Measurements from ENCODE around the gene TOR1A. TPM values are rescaled to one million over a fixed set of nuclear protein-coding genes. Genes with fewer than 3 reads are reported as not detected.
"Not testable (repeated sequence)": the region's sequence is repeated elsewhere in the genome, so short reads cannot be mapped to it uniquely, and the experiment has no call there.

Gene TOR1A
- total RNA-seq, 1 donor from 2014 or later, result 33.8 TPM

- no peak for TF ChIP-seq CTCF (IDR thresholded peaks at IDR 0.05; ENCODE audit: unreplicated experiment)
- Mint-ChIP-seq H3K27ac (peak overlapping the region; percentile 56), H3K27me3 (ENCODE audit: low read depth) (no peaks in the 10 kb centered on the region)
Observed at GRCh38 chr9:129803676-129804060, 20.3 kb downstream of the TOR1A start.

GRCh38 chr9:129802833-129803675 is 20.9 kb downstream of the TOR1A start, which contains the start of gene TOR1B:
Gene TOR1B, plus strand, starts transcription at chr9:129803184. Its CDS starts 29 bp downstream, at chr9:129803213.
- peaks cover 13% of the 10 kb centered on the region for H3K36me3 Mint-ChIP-seq
- H3K4me3 Mint-ChIP-seq, result peak within 1 kb of the TSS; percentile 79
- H3K27ac Mint-ChIP-seq, result peak within 1 kb of the TSS; percentile 90
- H3K9me3 Mint-ChIP-seq, result no peaks in the 10 kb centered on the region
- peaks cover 7% of the 10 kb centered on the region for H3K4me1 Mint-ChIP-seq
- peak; percentile 91 to 95 for DNase-seq (ENCODE audit: low spot score in 2 of 2, unreplicated experiment in 2 of 2)
- TF ChIP-seq CTCF (IDR thresholded peaks at IDR 0.05; ENCODE audit: unreplicated experiment), result no peak
- no peaks in the 10 kb centered on the region for H3K27me3 Mint-ChIP-seq (ENCODE audit: low read depth)

More at GRCh38 chr9:129803676-129804060, 20.3 kb downstream of the TOR1A start:
- DNase-seq (ENCODE audit: low spot score in 2 of 2, unreplicated experiment in 2 of 2), result no peak
- peaks cover 7% of the 10 kb centered on the region for H3K4me1 Mint-ChIP-seq
- peaks cover 13% of the 10 kb centered on the region for H3K36me3 Mint-ChIP-seq
- H3K4me3 Mint-ChIP-seq, result peak overlapping the region; percentile 79
- H3K9me3 Mint-ChIP-seq, result no peaks in the 10 kb centered on the region

GRCh38 chr9:129801504-129801903 is 22.4 kb downstream of the TOR1A start:
- DNase-seq (ENCODE audit: low spot score in 2 of 2, unreplicated experiment in 2 of 2), result no peak
- Mint-ChIP-seq H3K9me3 (no peaks in the 10 kb centered on the region), H3K27me3 (ENCODE audit: low read depth) (peaks cover under 1% of the 10 kb centered on the region), H3K36me3 (peaks cover 6% of the 10 kb centered on the region), H3K4me1 (peaks cover 7% of the 10 kb centered on the region), H3K27ac (peak overlapping the region; percentile 57), H3K4me3 (peak overlapping the region; percentile 49)
- no peak for TF ChIP-seq CTCF (IDR thresholded peaks at IDR 0.05; ENCODE audit: unreplicated experiment)

- Mint-ChIP-seq H3K36me3 (no peaks in the 10 kb centered on the region), H3K27me3 (ENCODE audit: low read depth) (peaks cover 24% of the 10 kb centered on the region), H3K4me3 (no peak overlapping the region), H3K27ac (no peak overlapping the region), H3K9me3 (no peaks in the 10 kb centered on the region), H3K4me1 (peaks cover 2% of the 10 kb centered on the region)
- no peak for DNase-seq (ENCODE audit: low spot score in 2 of 2, unreplicated experiment in 2 of 2)
- no peak for TF ChIP-seq CTCF (IDR thresholded peaks at IDR 0.05; ENCODE audit: unreplicated experiment)
Observed at GRCh38 chr9:129798973-129799372, 25.0 kb downstream of the TOR1A start.

GRCh38 chr9:129796029-129796428 is 27.9 kb downstream of the TOR1A start:
- not testable (repeated sequence) for H3K4me1 Mint-ChIP-seq; H3K9me3 Mint-ChIP-seq; DNase-seq (ENCODE audit: low spot score in 2 of 2, unreplicated experiment in 2 of 2); H3K4me3 Mint-ChIP-seq; H3K27ac Mint-ChIP-seq; H3K36me3 Mint-ChIP-seq
- H3K27me3 Mint-ChIP-seq (ENCODE audit: low read depth), result peaks cover 36% of the 10 kb centered on the region

- no peaks in the 10 kb centered on the region for H3K36me3 Mint-ChIP-seq
- no peaks in the 10 kb centered on the region for H3K4me1 Mint-ChIP-seq
- no peak for TF ChIP-seq CTCF (IDR thresholded peaks at IDR 0.05; ENCODE audit: unreplicated experiment)
- peaks cover 41% of the 10 kb centered on the region for H3K27me3 Mint-ChIP-seq (ENCODE audit: low read depth)
- H3K27ac Mint-ChIP-seq, result no peak overlapping the region
- no peaks in the 10 kb centered on the region for H3K9me3 Mint-ChIP-seq
- no peak overlapping the region for H3K4me3 Mint-ChIP-seq
- no peak for DNase-seq (ENCODE audit: low spot score in 2 of 2, unreplicated experiment in 2 of 2)
Observed at GRCh38 chr9:129794549-129794948, 29.4 kb downstream of the TOR1A start.
